Transverse colon (tissue), 4 donors: ENCODE data around the gene SOD3. TPM values are rescaled to one million over a fixed set of nuclear protein-coding genes. Genes with fewer than 3 reads are reported as not detected.

ENCODE experiments used
- DNase-seq: peaks from one replicate; pipeline ENCODE4 v3.0.0-alpha.2; 2019
- H3K27ac ChIP-seq, 4 donors: fragments of 200-600 bp; sonication (generic); 2 replicates each; pipeline ENCODE4 v1.5.1; 2016 to 2018; ENCODE audit warnings: inconsistent platforms in 4 of 4
- H3K27me3 ChIP-seq: fragments of 200-600 bp; sonication (generic); 2 replicates; pipeline ENCODE4 v1.5.1; 2017; ENCODE audit warnings: inconsistent platforms
- H3K36me3 ChIP-seq, 4 donors: fragments of 200-600 bp; sonication (generic); 2 replicates each; pipeline ENCODE4 v1.5.1; 2017 to 2019; ENCODE audit warnings: inconsistent platforms in 4 of 4
- H3K4me1 ChIP-seq, 4 donors: fragments of 200-600 bp; sonication (generic); 2 replicates each; pipeline ENCODE4 v1.5.1; 2017 to 2020; ENCODE audit warnings: inconsistent platforms in 4 of 4
- H3K4me3 ChIP-seq, 4 donors: fragments of 200-600 bp; sonication (generic); 1 replicate in 1 of 4; 2 replicates in 3 of 4; pipeline versions ENCODE4 v1.5.1 to v1.6.1; 2017 to 2019; ENCODE audit warnings: inconsistent platforms in 4 of 4
- H3K9me3 ChIP-seq, 2 donors: fragments of 200-600 bp; sonication (generic); 2 replicates each; pipeline ENCODE4 v1.5.1; 2017 to 2019; ENCODE audit warnings: inconsistent platforms in 2 of 2
- CTCF ChIP-seq, 5 experiments: fragments of 200-600 bp in 3 of 5; fragments of 450-650 bp in 2 of 5; sonication (generic) in 3 of 5; IDR thresholded peaks; 1 replicate in 2 of 5; 2 replicates in 3 of 5; pipeline ENCODE4 v1.5.1; 2016 to 2017; ENCODE audit warnings: antibody characterized with exemption in 5 of 5, inconsistent platforms in 3 of 5, mild to moderate bottlenecking in 2 of 5, moderate library complexity in 1 of 5
- EP300 ChIP-seq: sonication (generic); formaldehyde crosslinking; IDR thresholded peaks from one replicate; pipeline ENCODE4 v1.6.1; 2017; ENCODE audit warnings: antibody characterized with exemption, low read depth
- POLR2A ChIP-seq: fragments of 450-650 bp; IDR thresholded peaks from one replicate; pipeline ENCODE4 v1.6.1; 2016; ENCODE audit warnings: antibody characterized with exemption, mild to moderate bottlenecking, moderate library complexity
- POLR2AphosphoS5 ChIP-seq, 3 donors: sonication (generic); formaldehyde crosslinking; IDR thresholded peaks; one replicate each; pipeline ENCODE4 v1.6.1; 2016; ENCODE audit warnings: antibody characterized with exemption in 3 of 3
- WGBS, 2 donors: methylation state at CpG; one replicate each; pipeline ENCODE4 v1.1.5; 2018; ENCODE audit warnings: low coverage in 1 of 2; 5-methylcytosine and 5-hydroxymethylcytosine counted together
- in situ Hi-C, 4 donors: fragments of 200-750 bp; cut with MboI; loops; one replicate each; pipeline versions ENCODE4 v1.15.0 to v1.15.1; 2017; ENCODE audit warnings: low sequenced_read_pairs in 3 of 4, low pct_ligation_motif_present in 1 of 4, low pct_unique_long_range_greater_than_20kb in 1 of 4
- intact Hi-C: fragments of 100-400 bp; cut with DNase I; formaldehyde crosslinking; loops from one replicate; pipeline ENCODE4 v1.15.1; 2023; ENCODE audit warnings: low total_unique reads
- total RNA-seq, 4 donors: library from RNA; depleted of rRNA; stranded (reverse); fragments of >200 nt; gene quantifications; one replicate each; pipeline ENCODE4 v1.1.0, GENCODE V29; 2016

The SOD3 gene
- total RNA-seq, 4 donors from 2014 or later, result 27.7 to 112 (median 71.7) TPM

GRCh38 chr4:24796620-24797019, 1.2 kb downstream of the SOD3 start:
- intact Hi-C loops (no loop called here), in situ Hi-C loops (no loop called here)
- no peak for DNase-seq
- Histone ChIP-seq H3K27me3 (peaks cover 20% of the 10 kb centered on the region), H3K36me3 (no peaks in the 10 kb centered on the region), H3K4me3 (no peak overlapping the region), H3K27ac (peak overlapping the region in 2 of 4 donors; percentile 85 to 90), H3K9me3 (no peaks in the 10 kb centered on the region), H3K4me1 (peaks cover 0 to 42% (median 19%) of the 10 kb centered on the region in 4 donors)
- no peak for TF ChIP-seq POLR2AphosphoS5 (IDR thresholded peaks at IDR 0.05)
- TF ChIP-seq EP300, result no peak
- TF ChIP-seq CTCF (IDR thresholded peaks at IDR 0.05), result no peak
- TF ChIP-seq POLR2A, result no peak

GRCh38 chr4:24798036-24798610, 2.8 kb downstream of the SOD3 start:
- 57 to 65% methylated on average over 3 to 5 of the region's 5 CpGs for WGBS, 2 donors
- peaks cover 20% of the 10 kb centered on the region for H3K27me3 ChIP-seq
- no peaks in the 10 kb centered on the region for H3K9me3 ChIP-seq
- in situ Hi-C loops, result no loop called here
- no peak for TF ChIP-seq CTCF (IDR thresholded peaks at IDR 0.05)
- no peak for TF ChIP-seq POLR2A
- TF ChIP-seq EP300, result no peak
- TF ChIP-seq POLR2AphosphoS5 (IDR thresholded peaks at IDR 0.05), result no peak
- intact Hi-C loops, result no loop called here
- peaks cover 0 to 32% (median 19%) of the 10 kb centered on the region in 4 donors for H3K4me1 ChIP-seq
- no peak overlapping the region for H3K4me3 ChIP-seq
- DNase-seq, result no peak
- H3K36me3 ChIP-seq, result no peaks in the 10 kb centered on the region
- no peak overlapping the region for H3K27ac ChIP-seq

- Histone ChIP-seq H3K27ac (no peak overlapping the region), H3K36me3 (no peaks in the 10 kb centered on the region), H3K9me3 (no peaks in the 10 kb centered on the region), H3K4me1 (peaks cover 0 to 26% (median 18%) of the 10 kb centered on the region in 4 donors), H3K27me3 (peaks cover 20% of the 10 kb centered on the region), H3K4me3 (no peak overlapping the region)
- WGBS, 2 donors, result 60 to 88% methylated on average over 1 to 13 of the region's 13 CpGs
- TF ChIP-seq EP300 (no peak), POLR2A (no peak), POLR2AphosphoS5 (IDR thresholded peaks at IDR 0.05) (no peak), CTCF (IDR thresholded peaks at IDR 0.05) (no peak)
- no peak for DNase-seq
- in situ Hi-C loops (no loop called here), intact Hi-C loops (no loop called here)
Observed at GRCh38 chr4:24799196-24799543, 3.8 kb downstream of the SOD3 start.

- H3K27ac ChIP-seq, result no peak overlapping the region
- WGBS, 2 donors, result 80% methylated on average over 83 of the region's 103 CpGs; no CpG with 5 or more reads in 1 of the 2 donors
- no peak for DNase-seq
- in situ Hi-C loops, result loop anchor here in 1 of 4 donors (25.0 kb wide), 1 partner anchor 312 kb away; no protein-coding TSS in a partner anchor
- intact Hi-C loops, result no loop called here
- peaks cover 20% of the 10 kb centered on the region for H3K27me3 ChIP-seq
- H3K36me3 ChIP-seq, result no peaks in the 10 kb centered on the region
- H3K9me3 ChIP-seq, result no peaks in the 10 kb centered on the region
- peaks cover 0 to 20% (median 14%) of the 10 kb centered on the region in 4 donors for H3K4me1 ChIP-seq
- TF ChIP-seq CTCF (IDR thresholded peaks at IDR 0.05) (no peak), EP300 (no peak), POLR2A (no peak), POLR2AphosphoS5 (IDR thresholded peaks at IDR 0.05) (no peak)
- peak overlapping the region in 1 of 4 donors; percentile 27 for H3K4me3 ChIP-seq
Observed at GRCh38 chr4:24799544-24800324, 4.4 kb downstream of the SOD3 start.
